Measurements from ENCODE around the gene PRKCE.

DNA sequence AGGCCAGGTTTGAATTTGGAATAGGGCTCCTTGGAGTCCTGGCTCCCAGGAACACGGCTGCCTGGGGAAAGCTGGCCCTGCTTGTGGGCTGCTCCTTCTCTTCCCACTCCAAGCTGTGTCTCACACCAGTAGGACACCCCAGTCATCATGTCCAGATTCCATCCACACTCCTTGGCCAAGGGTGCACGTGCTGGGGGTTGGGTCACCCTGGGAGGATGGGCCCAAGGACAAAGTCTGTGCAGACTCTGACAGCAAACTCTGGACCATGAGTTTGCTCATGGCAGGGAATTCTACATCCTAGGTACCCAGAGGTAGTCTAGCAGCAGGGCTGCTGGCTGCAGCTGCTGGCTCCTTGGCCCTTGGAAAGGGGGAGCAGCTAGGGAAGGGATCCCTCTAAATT lies 543.4 kb downstream of the PRKCE start:
- TF ChIP-seq POLR2A (IDR thresholded peaks at IDR 0.05) (no peak), CTCF (IDR thresholded peaks at IDR 0.05) (no peak)
